Measurements from ENCODE around the gene PUDP. TPM values are rescaled to one million over a fixed set of nuclear protein-coding genes. Genes with fewer than 3 reads are reported as not detected.

PUDP gene
- total RNA-seq, 1 donor from 2014 or later, result 13.3 TPM

DNA sequence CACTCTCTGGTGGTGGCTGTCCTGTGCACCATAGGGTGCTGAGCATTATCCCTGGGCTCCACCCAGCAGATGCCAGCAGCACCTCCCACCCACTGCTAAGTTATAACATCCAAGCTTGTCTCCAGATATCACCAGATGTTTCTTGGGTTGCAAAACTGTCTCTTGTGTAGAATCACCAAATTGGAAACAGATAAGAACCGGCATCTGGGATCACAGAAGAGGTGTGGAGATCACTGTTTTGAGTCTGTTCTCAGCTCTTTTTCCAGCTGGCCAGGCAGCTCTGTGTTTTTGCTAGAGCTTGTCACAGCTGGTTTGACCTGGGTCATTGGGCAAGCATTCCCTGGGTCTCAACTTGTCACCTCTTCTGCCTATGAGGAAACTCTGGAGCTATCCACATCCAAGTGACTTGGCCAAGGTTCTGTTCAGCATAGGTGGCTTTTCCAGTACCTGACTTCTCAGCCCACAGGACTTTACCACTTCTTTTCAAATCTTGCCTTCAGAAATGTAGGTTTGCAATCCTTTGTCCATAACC lies 15.3 kb upstream of the PUDP start:
- H3K4me3 ChIP-seq (ENCODE audit: low read depth, low read length), result no peak overlapping the region
- no peak for DNase-seq (ENCODE audit: low read depth)
- no peak for TF ChIP-seq CTCF (conservative IDR thresholded peaks at IDR 0.05; ENCODE audit: low read depth, low read length)

DNA sequence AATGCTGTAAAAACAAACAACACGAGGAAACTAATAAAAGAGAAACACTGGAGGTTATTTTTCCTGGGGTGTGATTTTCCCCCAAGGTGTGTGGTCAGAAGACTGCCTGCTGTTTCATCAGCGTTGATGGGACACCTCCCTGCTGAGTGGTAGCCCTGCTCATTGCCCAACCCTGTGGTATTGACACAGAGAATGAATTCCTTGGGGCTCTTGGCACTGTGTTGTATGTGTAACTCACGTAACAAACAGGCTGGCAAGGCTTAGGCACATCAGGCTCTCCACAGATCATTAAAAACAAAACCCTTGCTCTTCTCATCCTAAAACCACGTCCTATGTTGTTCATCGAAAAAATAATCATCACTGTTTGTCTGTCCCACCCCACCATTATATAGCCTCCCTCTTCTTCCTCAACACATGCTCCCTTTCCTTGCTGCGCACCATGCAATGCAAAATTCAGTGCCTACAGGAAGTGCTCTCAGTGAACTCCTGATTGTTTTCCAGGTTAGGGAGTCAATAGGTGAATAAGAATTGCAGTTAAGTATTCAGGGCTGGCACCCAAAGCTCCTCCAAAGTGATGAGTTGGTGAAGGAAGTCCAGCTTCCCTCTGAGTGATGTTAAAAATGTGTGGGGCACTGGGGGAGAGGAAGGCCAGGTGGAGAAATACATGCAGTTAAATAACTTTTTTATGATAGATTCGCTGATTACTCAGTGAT lies 11.4 kb upstream of the PUDP start:
- TF ChIP-seq CTCF (conservative IDR thresholded peaks at IDR 0.05; ENCODE audit: low read depth, low read length), result no peak
- no peak overlapping the region for H3K4me3 ChIP-seq (ENCODE audit: low read depth, low read length)

DNA sequence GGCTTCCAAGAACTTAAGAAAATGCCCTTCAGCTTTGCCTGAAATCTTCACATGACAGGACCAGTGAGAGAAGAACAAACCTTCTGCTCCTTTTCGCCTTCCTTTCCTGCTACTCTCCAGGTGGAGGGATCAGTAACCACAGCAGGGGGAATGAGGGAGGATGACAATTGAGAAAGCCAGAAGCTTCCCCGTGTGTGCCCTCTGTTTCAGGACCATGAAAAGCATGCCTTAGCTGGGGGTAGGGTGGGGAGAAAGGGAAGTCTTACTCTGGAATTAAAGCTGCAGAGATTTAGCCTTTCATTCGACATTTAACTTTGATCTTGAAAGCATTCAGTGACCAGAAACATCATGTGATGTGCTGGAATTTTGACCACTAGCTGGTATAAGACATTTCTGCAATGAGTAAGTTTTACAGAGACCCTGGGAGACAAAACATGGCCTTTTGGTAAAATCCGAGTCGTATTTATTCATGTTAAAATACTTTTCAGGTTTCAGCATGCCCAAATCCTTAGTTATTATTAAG lies 10.6 kb upstream of the PUDP start:
- no peak for TF ChIP-seq CTCF (conservative IDR thresholded peaks at IDR 0.05; ENCODE audit: low read depth, low read length)

More for the DNA sequence above, 11.4 kb upstream of the PUDP start:
- peak; percentile 52 for DNase-seq (ENCODE audit: low read depth)

DNA sequence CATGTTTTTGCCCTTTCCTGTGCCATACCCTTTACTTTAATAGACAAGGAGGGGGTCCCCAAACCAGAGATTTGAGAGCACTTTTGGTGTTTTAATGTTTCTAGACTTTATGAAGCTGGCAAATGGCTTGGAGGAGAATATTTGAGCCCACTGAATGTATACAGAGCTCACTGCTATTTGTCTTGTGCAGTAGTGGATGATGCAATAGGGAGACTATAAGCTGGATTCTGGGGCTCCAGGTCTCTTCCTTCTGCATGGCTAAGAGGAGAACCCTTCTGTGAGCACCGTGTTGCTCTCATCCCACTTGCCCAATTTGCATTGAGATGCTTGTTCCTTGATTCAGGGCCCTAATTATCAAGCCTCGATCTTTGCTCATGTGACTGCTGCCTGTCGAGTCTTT lies 8.9 kb upstream of the PUDP start:
- no peak for DNase-seq (ENCODE audit: low read depth)
- no peak overlapping the region for H3K4me3 ChIP-seq (ENCODE audit: low read depth, low read length)
- TF ChIP-seq CTCF (conservative IDR thresholded peaks at IDR 0.05; ENCODE audit: low read depth, low read length), result no peak

More for the DNA sequence above, 10.6 kb upstream of the PUDP start:
- no peak for DNase-seq (ENCODE audit: low read depth)
- H3K4me3 ChIP-seq (ENCODE audit: low read depth, low read length), result no peak overlapping the region

DNA sequence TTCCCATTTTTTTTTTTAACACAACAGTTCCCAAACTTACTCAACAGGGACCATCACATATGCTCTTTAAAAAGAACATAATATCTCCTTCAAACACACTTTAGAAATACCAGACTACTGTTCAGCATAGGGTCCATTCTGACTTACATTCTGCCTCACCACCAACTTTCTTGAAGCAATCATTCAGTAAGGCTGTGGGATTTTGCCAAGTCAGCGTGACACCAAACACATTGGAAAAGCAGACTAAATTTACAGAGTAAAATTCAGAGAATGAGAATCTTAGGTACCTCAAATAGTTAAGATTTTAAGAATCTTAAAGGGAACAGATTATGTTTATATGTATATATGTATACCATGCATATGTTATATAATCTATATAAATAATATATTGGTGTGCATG lies 7.2 kb upstream of the PUDP start:
- no peak for TF ChIP-seq CTCF (conservative IDR thresholded peaks at IDR 0.05; ENCODE audit: low read depth, low read length)
- DNase-seq (ENCODE audit: low read depth), result no peak
- H3K4me3 ChIP-seq (ENCODE audit: low read depth, low read length), result no peak overlapping the region

DNA sequence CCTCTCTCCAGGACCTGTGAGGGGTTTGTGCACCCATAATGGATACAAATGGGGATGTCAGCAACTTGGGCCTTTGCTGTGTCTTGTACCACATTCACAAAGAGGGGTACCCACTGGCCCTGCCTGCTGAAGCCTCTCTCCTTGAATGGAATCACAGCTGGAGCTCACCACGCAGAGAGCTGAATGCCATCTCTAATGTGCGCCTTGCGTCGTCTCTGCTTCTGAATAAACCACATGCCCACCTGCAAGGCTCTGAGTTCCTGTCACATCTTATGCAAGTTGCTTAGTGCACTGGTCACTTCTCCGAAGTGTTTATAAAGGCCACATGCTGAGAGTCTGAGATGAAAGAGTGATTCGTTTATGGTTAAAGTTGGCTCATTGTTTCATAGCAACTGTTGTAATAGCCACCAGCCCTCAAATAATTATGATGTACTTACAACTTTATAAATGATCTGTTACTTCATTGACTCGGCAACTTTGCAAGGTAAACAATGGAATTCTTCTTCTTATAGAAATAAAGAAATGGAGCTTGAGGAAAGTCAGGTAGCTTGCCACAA lies 6.2 kb upstream of the PUDP start:
- no peak overlapping the region for H3K4me3 ChIP-seq (ENCODE audit: low read depth, low read length)
- DNase-seq (ENCODE audit: low read depth), result no peak
- no peak for TF ChIP-seq CTCF (conservative IDR thresholded peaks at IDR 0.05; ENCODE audit: low read depth, low read length)

Data from epithelial cell of proximal tubule (primary cell).